HG02870 (cell line): ENCODE results near the gene EFCAB9.

Source experiments
- ATAC-seq: cut with Tn5 transposase; IDR thresholded peaks from one replicate; pipeline ENCODE4 v1.9.1; 2021; ENCODE audit warnings: mild to moderate bottlenecking, moderate library complexity; ENCODE audit not compliant: unreplicated experiment

Gene EFCAB9

DNA sequence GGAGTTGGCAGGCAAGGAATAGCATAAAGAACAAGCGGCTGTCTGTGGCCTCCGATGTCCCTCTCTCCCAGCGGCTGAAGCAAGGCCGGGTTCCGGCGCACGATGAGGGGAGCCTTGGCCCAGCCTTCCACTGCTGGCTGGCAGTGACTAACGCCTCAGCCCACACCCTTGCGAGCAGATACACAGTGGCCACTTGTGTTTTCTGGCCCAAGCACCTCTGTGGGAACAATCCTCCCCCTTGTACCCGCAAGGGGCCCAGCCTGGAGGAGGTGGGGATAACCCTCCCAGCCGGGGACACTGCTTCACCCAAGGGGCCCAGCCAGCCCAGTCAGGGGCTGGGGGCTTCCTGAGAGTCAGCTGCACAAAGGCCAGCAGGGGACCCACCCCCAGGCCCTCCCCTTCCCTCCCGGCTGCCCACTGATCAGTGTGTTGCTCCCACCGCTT, 29.2 kb upstream of the EFCAB9 start:
- ATAC-seq = no peak

DNA sequence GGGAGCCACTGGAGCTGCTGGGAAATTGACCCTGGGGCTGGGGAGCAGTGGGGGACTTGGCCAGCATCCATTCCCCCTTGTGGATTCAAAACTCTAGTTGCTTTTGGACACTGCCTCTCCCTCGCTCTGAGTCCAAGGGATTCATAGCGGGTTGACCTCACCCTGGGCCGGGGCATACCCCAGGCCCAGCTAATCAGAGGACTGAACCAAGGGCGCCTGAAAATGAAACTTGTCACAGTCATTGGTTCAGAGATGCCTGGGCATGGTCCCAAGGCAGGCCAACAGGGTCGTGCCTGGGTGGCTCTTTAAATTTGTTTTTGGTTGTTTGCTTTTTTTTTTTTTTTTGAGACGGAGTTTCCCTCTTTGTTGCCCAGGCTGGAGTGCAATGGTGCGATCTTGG, 28.5 kb upstream of the EFCAB9 start:
- no peak for ATAC-seq

DNA sequence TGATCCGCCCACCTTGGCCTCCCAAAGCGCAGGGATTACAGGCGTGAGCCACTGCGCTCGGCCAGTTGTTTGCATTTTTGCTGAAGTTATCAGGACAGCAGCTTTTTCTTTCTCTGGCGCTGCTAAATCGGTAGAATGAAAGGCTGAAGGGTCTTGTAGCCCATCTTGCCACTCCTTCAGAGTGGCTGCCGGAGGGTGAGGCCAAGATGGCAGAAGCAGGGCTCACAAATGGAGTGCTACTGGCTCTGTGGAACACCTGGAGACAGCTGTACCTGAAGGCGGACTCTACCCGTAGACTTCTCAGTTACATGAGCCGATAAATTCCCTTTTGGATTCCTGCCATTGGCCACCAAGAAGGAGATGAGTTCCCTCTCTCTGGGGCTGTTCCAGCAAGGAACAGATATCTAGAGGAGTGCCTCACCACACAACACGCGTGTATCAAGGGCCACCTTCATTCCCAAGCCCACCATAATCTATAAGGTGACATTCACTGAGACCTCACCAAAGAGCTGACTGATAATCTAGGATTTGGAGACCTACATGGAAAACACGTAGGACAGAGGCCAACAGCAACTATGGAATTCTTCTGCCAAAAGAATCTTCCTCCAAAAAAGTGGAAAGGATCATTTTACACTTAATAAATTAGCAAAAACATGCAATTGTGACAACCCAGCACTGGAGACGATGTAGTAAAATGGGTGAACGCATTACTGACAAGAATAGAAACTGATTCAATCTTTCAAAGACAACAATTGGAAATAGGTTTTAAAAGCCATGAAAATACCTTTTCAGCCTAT, 27.7 kb upstream of the EFCAB9 start:
- ATAC-seq = no peak

DNA sequence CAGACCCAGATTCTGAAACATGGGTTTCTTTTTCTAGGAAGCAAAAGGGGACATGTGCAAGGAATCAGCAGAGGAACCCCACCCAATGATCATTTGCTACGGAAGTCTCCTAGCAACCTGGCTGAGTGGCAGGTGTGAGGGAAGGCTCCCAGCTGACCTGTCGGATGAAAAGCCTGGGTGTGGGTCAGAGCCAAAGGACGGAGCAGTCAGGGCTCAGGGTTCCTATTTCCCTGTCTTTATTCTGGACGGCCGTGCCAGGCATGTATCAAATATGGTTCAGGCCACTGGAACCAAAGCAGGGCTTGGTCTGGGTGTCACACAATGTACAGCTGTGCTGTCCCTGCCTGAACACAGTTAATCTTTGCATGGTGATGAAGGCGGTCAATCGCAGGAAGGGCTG, 26.1 kb upstream of the EFCAB9 start:
- no peak for ATAC-seq

DNA sequence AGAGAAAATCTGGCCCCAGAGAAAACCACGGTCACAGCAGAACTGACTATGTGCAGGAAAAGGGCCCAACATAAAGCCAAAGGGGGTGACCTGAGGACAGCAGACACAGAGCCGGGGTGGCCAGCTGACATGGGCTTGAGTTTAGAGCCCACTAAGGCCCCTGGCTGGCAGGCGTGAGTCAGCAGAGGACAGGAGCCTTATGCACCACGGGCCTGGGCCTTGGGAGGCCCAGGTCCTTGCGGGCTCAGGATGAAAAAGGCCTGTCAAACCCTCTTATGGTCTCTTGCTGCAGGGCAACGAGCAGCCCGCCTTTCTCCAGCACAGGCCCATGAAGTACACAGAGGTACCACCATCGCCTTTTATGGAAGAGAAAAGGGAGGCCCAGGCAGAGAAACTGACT, 25.7 kb upstream of the EFCAB9 start:
- ATAC-seq = no peak

DNA sequence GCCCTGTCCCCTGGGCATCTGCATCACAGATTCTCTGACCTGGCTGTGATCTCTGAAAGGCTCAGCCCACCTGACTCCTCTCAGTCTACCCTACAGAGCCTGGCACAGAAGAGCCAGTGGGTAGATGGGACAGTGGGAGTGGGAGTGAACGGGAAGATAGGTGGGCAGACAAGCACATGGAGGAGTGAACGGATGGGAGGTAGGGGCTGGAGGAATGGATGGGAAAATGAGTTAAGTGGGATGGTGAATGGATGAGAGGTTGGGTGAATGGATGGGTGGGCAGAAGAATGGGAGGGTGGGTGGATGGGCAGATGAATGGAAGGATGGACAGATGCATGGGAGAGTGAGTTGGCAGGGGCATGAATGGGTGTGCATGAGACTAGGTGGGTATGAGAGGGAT, 24.8 kb upstream of the EFCAB9 start:
- ATAC-seq = no peak

DNA sequence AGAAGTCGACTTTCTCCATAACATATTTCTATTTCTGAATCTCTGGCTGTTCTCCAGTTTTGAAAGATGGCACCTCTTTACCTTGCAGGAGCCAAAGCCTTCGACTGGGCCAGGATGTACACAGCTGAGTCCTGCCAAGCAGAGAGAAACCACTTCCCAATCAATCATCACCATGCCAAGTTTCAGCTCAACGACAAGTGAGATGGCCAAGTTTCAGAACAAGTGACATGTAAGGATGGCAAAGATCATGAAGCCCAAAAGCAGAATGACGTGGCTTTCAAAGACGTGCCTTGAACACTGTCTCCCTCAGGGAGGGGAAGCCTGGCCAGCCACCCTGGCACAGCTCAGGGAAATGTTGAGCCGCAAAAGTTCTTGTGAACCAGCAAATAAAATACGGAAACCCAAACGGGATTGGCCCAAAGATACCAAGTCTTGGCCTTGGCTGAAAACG, 23.7 kb upstream of the EFCAB9 start:
- ATAC-seq = no peak

DNA sequence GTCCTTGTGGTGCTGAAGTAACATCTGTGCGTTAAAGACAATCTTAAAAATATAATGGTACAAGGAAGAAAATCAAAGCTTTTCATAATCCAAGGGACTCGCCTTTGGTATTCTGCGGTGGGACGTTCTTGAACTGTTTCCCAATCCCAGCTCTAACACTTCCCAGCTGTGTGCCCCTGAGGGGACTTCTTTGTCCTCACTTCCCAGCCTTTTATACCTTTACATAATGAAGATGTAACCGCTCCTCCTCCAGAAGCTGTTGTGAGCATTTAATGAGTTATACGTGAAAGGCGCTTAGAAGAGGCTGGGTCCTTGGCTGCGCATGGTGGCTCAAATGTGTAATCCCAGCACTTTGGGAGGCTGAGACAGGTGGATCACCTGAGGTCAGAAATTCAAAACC, 22.9 kb upstream of the EFCAB9 start:
- no peak for ATAC-seq

DNA sequence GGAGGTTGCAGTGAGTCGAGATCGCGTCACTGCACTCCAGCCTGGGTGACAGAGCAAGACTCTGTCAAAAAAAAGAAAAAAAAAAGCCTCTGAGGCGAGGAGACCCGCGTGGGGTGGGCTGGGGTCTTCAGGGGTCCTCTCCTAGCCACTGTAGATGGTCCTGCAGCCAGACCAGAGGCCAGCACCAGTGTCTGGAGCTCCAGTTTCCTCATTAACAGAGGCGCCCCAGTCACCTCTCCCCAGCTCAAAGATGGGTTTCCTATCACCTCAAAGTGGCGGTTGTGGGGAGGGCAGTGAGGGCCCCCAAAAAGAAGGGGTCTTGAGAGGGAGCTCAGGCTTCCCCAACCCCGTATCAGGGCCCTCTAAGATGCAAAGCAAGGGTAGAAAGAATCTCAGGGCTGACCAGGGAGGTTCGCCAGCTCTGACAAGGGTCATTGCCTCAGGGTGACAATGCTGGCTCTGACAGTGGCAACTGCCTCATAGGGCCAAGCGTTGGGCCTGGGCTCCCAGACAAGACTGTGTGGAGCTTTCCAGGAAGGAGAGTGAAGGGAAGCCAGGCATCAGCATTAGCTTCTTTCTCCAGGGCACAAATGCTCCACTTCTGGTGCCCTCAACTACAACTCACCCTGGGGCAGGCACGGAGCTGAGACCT, 20.9 kb upstream of the EFCAB9 start:
- ATAC-seq = no peak

DNA sequence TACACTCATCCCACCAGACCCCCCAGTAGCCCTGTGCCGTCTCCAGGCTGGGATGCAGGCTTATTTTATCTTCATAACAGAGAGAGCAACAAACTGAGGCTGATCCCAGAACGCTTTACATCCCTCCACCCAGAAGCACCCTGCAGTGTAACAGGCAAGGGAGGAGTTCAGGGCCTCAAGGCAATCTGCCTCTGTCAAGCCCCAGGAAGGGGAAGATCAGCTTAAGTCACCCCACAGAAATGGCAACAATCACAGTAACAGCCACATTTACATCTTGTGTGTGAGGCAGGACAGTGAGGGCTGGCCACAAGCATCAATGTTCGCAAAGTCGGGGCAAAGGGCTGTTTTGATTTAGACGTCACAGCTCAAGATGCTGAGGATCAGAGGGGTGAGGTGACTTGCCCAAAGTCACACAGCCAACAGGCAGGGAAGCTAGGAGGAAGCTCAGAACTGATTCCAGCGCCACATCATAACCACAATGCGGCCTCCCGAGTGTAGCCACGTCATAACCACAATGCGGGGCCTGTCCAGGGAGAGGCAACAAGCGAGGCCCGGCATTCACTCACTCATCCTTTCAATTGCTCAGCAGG, 20.3 kb upstream of the EFCAB9 start:
- no peak for ATAC-seq

DNA sequence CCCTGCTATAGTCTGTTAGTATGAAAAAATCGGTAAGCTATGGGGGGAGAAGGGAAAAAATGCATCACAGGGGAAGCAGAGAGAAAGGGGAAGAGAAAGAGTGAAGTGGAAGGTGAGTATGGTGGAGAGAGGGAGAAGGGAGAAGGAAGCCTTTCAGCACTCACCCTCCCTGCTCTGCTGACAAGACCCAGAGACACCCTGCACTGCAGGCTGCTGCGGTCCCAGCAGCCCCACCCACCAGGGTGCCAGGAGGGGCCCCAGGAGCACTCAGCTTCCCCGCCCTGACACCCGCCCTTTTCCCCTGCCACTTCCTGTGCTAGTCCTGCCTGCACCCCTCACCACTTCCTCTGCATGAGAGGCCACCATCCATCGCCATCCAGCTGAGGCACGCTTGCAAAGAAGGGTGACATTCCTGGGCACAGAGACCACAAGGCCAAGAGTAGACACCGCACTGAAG, 18.7 kb upstream of the EFCAB9 start:
- ATAC-seq = no peak

DNA sequence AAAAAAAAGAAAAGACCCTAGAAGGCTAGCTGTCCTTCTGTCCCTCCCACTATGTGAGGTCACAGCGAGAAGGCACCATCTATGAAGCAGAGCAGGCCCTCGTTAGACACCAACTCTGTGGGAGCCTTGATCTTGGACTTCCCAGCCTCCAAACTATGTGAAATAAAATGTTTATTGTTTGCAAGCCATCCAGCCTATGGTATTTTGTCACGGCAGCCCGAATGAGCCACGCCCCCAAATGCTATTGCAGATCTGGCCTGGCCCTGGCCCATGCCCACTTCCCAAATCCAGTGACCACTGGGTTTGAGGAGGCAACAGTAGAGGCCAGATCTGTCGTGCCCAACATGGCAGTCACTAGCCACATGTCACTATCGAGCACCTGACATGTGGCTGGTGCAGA, 16.8 kb upstream of the EFCAB9 start:
- no peak for ATAC-seq

DNA sequence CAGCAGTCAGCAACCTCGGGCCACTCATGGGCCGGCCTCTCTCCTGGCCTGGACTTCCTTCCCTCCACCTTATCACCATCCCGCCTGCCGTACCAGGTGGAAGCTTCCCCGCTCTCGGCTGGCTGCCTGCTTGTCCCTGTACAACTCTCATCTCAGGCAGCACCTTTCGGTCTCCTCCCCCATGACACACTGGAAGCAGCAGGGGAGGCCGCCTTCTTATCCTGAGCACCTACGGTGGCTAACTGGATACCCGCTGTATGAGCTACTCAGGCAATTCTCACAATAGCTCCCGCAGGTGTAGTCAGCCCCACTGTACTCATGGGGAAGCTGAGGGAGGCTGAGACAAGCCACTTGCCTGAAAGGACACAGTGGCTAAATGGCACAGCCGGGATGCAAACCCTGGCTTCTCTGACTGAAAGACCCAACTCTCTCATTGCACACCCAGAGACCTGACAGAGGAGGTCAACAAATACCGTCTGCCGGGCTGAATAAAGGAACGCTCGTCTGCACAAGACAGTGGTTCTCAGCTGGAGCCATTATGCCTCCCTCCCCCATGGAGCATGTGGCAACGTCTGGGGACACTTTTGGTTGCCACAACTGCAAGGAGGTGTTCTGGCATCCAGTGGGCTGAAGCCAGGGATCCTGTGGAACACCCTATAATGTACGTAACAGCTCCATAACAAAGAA, 15.5 kb upstream of the EFCAB9 start:
- no peak for ATAC-seq

DNA sequence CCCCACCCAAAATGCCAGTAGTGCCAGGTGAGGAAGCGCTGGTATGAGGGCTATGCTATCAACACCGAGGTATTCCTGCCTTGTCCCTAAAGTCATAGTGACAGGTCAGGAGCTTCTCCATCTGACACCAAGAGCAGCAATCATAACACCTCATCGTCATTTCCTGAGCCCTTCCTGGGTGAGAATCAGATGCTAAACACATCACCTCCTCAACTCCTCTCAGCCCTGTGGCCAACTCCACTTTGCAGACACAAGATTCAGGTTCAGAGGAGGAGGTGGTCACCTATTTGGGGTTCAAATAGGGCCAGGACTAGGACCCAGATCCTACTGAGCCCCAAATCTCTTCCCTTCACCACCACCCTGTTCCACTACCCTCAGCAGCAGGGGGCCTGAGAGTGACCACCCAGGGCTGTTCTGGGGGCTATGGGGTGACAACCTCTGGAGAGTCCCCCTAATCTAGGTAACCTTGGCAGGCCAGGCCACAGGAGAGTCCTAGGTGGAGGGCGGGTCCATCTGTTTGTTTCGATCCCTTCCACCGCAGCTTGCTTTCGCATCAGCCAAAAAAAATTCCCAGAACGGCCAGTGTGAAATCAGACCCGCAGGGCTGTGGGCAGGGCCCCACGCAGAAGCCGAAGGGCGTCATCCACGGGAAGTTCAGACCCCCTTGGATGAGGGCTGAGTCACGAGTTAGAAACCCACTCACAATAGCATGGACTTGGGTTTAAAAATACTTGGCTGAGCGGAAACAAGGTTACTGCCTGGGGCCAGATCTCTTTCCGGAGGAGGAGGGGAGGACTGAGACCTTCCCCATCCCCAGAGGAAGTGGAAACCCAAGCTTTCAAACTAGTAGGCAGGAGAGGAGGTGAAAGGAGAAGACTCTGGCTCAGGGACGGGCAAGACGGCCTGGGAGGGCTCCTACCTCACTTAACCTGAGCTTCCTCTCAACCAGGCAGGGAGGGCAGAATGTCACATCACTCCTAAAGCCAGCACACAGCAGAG, 14.7 kb upstream of the EFCAB9 start:
- ATAC-seq = peak; percentile 40

DNA sequence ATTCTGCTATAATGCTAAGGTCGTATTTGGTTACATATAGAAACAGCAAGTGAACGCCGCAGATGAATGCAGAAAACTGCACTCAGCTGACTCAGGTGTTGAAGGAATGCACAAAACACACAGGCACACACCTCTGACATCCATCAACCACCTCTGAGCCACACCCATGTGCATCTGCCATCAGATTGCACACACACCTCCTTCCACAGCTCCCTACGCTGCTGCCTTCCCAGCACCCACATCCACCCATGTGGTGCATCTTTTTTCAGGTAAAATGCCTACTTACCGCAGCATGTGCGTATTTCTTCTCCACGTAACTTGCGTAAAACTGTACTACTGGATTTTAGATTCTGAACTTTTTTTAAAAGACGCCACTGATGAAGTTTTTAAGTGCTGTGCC, 13.0 kb upstream of the EFCAB9 start:
- no peak for ATAC-seq

DNA sequence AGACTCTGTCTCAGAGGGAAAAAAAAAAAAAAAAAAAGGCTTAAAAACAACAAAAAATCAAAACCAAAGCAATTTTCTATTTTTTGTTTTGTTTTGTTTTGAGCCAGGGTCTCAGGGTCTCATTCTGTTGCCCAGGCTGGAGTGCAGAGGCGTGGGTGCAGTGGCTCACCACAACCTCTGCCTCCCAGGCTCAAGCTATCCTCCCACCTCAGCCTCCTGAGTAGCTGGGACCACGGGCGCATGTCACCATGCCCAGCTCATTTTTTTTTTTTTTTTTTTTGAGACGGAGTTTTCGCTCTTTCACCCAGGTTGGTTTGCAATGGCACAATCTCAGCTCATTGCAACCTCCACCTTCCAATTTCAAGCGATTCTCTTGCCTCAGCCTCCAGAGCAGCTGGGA, 11.7 kb upstream of the EFCAB9 start:
- no peak for ATAC-seq

DNA sequence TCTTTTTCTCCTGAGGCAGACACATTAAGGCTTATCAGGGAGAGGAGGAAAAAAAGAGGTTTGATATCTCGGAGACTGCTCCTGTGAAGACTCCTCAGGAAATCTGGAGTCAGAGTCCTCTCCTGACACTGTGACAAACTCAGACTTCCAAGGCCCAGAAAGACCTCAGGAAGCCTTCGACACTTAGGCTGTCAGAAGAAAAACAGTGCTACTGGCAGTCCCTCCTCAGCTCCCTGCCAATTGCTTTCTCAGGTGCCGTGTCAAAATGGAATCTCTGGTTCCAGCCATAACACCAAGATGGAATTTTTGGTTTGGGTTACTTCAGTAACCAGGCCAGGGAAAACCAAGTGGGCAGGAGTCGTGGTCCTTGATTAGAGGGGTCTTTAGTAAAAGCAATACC, 10.1 kb upstream of the EFCAB9 start:
- no peak for ATAC-seq

DNA sequence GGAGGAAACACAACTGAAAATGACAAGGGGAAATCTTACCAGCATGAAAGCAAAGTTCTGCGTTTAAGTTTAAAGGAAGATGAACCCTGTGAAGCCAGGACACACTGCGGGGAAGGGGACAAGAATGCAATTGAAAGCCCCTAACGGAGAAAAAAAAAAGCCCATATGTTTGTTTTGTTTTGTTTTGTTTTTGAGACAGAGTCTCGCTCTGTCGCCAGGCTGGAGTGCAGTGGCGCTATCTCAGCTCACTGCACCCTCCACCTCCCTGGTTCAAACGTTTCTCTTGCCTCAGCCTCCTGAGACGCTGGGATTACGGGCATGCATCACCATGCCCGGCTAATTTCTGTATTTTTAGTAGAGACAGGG, 8.9 kb upstream of the EFCAB9 start:
- ATAC-seq = no peak

DNA sequence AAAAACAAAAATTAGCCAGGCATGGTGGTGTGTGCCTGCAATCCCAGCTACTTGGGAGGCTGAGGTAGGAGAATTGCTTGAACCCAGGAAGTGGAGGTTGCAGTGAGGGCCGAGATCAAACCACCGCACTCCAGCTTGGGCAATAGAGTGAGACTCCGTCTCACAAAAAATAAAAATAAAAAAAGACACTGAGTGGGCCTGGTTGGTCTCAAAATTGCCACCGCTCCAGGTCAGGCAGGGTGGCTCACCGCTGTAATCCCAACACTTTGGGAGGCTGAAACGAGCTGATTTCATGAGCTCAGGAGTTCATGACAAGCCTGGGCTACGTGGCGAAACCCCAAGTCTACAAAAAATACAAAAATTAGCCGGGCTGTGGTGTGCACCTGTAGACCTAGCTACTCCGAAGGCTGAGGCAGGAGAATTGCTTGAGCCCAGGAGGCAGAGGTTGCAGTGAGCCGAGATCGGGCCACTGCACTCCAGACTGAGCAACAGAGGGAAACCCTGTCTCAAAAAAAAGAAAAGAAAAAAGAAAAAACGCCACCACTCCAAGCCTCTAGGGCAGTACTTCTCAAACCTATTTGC, 7.8 kb upstream of the EFCAB9 start:
- no peak for ATAC-seq
